CD1c-positive myeloid dendritic cell (primary cell): ENCODE results near the gene MARCHF2.
A peak's percentile ranks its signal among the peaks of the same experiment; 100 is the strongest.
"Not testable (repeated sequence)": the region's sequence is repeated elsewhere in the genome, so short reads cannot be mapped to it uniquely, and the experiment has no call there.

Experiments
- DNase-seq: peaks from one replicate; pipeline ENCODE4 v3.0.0-alpha.2; 2016; ENCODE audit errors: extremely low spot score

Gene MARCHF2, protein sequence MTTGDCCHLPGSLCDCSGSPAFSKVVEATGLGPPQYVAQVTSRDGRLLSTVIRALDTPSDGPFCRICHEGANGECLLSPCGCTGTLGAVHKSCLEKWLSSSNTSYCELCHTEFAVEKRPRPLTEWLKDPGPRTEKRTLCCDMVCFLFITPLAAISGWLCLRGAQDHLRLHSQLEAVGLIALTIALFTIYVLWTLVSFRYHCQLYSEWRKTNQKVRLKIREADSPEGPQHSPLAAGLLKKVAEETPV

DNA sequence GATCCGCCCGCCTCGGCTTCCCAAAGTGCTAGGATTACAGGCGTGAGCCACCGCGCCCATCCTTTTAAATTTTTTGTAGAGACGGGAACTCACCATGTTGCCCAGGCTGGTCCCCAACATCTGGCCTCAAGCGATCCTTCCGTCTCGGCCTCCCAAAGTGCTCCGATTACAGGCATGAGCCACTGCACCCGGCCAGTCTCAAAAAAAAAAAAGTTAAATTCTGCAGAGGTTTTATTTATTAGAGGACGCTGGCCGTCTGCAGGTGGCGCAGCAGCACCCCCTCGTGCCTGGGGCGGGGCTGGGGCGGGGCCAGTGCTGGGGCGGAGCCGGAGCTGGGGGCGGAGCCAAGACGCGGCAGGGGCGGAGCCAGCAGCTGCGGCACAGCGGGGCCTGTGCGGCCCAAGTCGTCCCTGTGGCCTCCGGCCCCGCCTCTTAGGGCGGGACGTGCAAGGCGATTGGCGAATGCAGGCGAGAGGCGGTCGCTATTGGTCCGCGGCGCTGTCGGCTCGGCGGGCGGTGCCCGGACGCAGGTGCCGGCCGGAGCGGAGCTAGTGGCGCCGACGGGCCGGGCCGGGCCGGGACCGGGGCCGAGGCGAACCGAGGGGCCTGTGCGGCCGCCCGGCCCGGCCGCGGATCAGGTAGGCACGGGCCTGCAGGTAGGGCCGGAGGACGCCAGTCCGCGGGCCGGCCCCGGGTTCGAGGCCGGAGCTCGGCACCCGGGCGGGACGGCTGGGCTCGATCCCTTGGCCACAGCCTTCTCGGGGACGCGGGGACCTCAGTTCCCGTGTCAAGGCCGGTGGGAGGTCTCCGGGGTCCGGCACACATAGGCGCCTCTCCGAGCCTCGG, at the start of gene MARCHF2:
MARCHF2 (plus strand) TSS at position 523 of the 846 bp plus-strand sequence. CDS start 8,536 bp downstream, outside the sequence.
- DNase-seq = peak; percentile 99

DNA sequence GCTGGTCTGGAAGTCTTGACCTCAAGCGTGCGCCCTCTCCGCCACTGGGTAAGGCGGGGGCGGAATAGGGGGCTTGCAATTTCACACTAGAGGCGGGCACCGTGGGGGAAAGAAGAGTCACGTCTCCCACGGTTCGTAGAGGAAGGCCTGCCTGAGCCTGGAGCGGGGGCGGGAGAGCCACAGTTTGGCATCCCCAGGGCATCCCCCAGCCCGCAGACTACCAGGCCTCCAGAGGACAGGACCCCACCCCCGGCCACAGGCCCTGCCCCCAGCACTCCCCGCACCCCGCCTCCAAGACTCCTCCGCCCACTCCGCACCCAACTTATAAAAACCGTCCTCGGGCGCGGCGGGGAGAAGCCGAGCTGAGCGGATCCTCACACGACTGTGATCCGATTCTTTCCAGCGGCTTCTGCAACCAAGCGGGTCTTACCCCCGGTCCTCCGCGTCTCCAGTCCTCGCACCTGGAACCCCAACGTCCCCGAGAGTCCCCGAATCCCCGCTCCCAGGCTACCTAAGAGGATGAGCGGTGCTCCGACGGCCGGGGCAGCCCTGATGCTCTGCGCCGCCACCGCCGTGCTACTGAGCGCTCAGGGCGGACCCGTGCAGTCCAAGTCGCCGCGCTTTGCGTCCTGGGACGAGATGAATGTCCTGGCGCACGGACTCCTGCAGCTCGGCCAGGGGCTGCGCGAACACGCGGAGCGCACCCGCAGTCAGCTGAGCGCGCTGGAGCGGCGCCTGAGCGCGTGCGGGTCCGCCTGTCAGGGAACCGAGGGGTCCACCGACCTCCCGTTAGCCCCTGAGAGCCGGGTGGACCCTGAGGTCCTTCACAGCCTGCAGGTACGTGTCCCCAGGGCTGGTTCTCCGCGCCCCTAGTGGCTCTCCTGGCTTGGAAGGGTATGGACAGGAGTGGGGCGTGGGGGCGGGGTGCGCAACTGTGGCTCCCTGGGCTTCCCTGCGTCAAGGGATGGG, 49.0 kb upstream of the MARCHF2 start, which contains the start of gene ANGPTL4:
ANGPTL4 (plus strand) TSS at position 353 of the 969 bp plus-strand sequence; CDS start at position 520, 167 bp downstream.
- peak; percentile 47 for DNase-seq

DNA sequence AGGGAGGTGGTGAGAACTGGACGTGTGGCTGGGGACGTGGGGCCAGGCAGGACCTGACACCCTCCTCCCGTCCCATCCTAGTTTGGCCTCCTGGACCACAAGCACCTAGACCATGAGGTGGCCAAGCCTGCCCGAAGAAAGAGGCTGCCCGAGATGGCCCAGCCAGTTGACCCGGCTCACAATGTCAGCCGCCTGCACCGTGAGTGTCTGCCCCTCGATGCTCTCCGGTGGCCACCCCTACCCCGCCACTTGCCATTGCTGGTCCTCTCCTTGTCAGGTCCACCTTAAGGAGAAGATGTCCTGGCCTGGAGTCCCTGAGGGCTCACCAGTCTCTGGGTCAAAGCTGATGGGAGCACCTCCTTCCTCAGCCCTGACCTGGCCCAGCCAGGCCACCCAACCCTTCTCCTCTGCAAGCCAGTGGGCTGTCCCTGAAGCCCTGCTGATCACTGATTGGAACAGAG, 47.0 kb upstream of the MARCHF2 start:
- no peak for DNase-seq

DNA sequence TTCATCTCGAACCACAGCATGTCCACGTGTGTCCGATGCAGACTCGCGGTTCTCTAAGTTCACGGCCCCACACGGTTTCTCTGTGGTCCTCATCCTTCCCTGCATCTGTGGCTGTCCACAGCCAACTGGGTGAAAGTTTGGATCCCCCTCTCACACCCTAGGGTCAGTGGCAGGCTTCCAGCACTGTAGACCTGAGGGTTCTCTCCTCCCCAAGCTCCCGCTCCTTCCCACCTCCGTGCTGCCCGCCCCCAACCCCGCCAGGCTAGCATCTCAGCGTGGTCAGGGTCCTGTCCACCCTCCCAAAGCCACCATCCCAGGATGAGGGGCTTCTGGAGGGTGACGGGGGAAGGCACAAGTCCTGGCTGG, 46.2 kb upstream of the MARCHF2 start:
- no peak for DNase-seq

DNA sequence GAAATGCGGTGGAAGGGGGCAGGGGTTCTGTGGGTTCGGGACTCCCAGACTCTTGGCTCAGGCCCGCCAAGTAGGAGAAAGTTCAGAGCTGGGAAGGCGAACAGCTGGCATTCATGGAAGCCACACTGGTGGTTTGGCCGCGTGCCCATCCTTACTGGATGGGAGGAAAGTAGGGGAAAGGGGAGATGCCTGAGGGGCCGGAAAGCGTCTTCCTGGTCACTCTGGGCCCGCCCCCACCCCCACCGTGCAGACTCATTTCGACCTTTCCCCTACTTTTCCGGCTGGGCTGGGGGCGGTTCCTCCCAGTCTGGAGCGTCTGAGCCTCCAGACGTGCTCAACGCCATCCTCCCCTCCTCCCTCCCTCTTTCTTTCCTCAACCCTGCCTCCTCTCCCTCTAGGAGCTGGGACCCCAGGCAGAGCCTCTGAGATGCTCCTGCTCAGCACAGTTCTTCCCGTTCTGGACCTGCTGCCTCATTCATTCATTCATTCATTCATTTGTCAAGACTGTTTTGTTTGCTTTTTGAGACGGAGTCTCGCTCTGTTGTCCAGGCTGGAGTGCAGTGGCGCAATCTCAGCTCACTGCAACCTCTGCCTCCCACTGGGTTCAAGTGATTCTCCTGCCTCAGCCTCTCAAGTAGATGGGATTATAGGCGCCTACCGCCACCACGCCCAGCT, 45.6 kb upstream of the MARCHF2 start:
- DNase-seq = peak; percentile 39

DNA sequence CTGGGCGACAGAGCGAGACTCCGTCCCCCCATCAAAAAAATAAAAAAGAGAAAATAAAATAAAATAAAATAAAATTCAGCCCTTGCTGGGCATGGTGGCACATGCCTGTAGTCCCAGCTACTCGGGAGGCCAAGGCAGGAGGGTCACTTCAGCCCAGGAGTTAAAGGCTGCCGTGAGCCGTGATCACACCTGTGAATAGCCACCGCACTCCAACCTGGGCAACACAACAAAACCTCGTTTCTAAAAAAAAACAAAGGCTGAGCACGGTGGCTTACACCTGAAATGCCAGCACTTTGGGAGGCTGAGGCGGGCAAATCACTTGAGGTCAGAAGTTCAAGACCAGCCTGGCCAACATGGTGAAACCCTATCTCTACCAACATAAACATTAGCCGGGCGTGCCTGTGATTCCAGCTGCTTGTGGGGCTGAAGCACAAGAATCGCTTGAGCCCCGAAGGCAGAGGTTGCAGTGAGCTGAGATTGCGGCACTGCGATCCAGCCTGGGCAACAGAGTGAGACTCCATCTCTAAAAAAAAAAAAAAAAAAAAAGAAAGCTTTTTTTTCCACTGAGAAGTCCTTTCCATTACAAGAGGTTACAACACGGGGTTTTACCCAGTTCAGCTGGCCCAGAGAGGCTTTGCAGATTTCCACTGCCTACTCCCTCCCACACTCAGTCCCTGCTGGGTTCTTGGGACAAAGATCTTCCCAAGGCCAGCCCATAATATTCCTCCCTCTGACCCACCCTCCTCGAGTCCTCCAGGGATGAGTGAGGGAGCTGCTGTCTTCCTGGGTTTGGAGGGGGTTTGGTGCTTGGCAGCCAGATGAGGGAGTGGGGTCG, 42.7 kb upstream of the MARCHF2 start:
- no peak for DNase-seq

DNA sequence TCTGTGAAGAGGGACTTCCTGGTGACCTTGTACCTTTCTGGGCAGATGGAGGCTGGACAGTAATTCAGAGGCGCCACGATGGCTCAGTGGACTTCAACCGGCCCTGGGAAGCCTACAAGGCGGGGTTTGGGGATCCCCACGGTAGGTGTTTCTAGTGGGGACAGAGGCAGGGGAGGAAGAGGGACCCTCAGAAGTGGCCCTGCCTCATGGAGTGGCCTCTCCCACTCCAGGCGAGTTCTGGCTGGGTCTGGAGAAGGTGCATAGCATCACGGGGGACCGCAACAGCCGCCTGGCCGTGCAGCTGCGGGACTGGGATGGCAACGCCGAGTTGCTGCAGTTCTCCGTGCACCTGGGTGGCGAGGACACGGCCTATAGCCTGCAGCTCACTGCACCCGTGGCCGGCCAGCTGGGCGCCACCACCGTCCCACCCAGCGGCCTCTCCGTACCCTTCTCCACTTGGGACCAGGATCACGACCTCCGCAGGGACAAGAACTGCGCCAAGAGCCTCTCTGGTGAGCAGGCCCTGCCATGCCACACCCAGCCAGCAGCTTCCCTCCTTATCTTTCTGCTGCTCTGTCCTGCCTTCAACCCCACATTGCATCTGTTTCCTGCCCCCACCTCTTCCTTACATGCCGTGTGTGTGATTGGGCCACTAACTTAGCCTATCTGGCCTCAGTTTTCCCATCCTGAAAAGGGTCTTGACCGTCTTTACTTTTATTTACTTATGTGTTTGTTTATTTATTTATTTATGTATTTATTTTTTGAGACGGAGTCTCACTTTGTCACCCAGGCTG, 41.9 kb upstream of the MARCHF2 start:
- DNase-seq = no peak

DNA sequence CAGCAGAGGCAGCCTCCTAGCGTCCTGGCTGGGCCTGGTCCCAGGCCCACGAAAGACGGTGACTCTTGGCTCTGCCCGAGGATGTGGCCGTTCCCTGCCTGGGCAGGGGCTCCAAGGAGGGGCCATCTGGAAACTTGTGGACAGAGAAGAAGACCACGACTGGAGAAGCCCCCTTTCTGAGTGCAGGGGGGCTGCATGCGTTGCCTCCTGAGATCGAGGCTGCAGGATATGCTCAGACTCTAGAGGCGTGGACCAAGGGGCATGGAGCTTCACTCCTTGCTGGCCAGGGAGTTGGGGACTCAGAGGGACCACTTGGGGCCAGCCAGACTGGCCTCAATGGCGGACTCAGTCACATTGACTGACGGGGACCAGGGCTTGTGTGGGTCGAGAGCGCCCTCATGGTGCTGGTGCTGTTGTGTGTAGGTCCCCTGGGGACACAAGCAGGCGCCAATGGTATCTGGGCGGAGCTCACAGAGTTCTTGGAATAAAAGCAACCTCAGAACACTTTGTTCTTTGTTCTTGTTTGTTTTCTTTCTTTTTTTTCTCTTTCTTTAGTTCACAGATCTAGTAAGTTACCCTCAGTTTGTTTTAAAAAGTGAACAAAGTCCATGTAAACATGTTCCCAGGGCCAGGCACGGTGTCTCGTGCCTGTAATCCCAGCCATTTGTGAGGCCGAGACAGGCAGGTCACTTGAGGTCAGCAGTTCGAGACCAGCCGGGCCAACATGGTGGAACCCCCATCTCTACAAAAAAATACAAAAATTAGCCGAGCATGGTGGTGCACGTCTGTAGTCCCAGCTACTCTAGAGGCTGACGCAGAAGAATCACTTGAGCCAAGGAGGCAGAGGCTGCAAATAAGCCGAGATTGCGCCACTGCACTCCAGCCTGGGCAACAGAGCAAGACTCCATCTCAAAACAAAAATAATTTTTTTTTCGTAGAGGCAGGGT, 39.0 kb upstream of the MARCHF2 start:
- no peak for DNase-seq

DNA sequence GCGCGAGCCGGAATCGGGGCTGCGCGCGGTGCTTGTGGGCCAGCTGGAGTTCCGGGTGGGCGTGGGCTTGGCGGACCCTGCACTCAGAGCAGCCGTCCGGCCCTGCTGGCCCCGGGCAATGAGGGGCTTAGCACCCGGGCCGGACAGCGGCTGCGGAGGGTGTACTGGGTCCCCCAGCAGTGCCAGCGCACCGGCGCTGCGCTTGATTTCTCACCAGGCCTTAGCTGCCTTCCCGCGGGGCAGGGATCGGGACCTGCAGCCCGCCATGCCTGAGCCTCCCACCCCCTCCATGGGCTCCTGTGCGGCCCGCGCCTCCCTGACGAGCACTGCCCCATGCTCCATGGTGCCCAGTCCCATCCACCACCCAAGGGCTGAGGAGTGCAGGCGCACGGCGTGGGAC, 37.3 kb upstream of the MARCHF2 start:
- DNase-seq = not testable (repeated sequence)

DNA sequence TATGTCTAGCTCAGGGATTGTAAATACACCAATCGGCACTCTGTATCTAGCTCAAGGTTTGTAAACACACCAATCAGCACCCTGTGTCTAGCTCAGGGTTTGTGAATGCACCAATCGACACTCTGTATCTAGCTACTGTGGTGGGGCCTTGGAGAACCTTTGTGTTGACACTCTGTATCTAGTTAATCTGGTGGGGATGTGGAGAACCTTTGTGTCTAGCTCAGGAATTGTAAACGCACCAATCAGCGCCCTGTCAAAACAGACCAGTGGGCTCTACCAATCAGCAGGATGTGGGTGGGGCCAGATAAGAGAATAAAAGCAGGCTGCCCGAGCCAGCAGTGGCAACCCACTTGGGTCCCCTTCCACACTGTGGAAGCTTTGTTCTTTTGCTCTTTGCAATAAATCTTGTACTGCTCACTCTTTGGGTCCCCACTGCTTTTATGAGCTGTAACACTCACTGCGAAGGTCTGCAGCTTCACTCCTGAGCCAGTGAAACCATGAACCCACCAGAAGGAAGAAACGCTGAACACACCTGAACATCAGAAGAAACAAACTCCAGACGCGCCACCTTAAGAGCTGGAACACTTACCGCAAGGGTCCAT, 36.6 kb upstream of the MARCHF2 start:
- not testable (repeated sequence) for DNase-seq

DNA sequence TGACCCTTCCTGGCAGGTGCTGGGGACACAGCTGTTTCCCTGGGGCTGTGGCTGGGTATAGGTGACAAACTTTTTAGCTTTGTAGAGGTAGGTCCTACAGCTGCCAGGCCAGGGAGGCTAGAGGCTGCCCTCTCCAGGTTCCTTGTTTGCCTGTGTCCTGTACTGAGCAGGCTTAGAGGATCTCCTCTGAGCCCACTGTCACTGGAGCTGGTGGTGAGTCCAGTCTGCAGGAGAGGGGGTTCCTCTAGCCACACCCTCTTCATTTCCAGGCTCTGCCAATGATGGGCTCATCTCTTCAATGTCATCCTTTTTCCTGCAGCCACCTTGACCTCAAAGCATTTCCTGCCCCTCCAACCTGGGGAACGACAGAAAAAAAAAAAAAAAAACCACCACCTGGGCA, 35.5 kb upstream of the MARCHF2 start:
- DNase-seq = no peak

DNA sequence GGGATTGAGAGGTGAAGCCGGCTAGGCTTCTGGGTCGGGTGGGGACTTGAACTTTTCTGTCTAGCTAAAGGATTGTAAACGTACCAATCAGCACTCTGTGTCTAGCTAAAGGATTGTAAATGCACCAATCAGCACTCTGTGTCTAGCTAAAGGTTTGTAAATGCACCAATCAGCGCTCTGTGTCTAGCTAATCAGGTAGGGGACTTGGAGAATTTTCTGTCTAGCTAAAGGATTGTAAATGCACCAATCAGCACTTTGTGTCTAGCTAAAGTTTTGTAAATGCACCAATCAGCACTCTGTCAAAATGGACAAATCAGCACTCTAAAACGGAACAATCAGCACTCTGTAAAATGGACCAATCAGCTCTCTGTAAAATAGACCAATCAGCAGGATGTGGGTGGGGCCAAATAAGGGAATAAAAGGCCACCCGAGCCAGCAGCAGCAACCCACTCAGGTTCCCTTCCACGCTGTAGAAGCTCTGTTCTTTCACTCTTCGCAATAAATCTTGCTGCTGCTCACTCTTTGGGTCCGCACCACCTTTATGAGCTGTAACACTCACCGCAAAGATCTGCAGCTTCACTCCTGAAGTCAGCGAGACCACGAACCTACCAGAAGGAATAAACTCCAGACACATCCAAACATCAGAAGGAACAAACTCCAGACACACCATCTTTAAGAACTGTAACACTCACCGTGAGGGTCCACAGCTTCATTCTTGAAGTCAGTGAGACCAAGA, 33.8 kb upstream of the MARCHF2 start:
- DNase-seq = not testable (repeated sequence)

DNA sequence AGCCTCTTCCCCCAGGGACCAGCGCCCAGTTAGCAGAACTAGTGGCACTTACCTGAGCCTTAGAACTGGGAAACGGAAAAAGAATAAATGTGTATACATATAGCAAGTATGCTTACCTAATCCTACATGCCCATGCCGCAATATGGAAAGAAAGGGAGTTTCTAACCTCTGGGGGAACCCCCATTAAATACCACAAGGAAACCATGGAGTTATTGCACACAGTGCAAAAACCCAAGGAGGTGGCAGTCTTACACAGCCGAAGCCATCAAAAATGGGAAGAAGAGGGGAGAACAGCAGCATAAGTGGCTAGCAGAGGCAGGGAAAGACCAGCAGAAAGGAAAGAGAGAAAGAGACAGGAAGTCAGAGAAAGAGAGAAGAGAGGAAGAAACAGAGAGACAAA, 28.5 kb upstream of the MARCHF2 start:
- not testable (repeated sequence) for DNase-seq

DNA sequence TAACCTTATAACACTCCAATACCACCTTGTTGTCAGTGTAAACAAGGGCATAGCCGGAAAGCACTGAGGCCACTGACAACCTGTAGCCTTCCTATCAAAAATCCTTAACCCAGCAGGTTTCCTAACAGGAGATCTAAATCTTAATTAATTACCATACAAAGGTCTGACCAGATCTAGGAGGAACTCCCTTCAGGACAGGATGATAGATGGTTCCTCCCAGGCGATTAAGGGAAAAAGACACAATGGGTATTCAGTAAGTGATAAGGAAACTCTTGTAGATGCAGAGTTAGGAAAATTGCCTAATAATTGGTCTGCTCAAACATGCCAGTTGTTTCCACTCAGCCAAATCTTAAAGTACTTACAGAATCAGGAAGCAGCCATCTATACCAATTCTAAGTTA, 28.0 kb upstream of the MARCHF2 start:
- DNase-seq = not testable (repeated sequence)

DNA sequence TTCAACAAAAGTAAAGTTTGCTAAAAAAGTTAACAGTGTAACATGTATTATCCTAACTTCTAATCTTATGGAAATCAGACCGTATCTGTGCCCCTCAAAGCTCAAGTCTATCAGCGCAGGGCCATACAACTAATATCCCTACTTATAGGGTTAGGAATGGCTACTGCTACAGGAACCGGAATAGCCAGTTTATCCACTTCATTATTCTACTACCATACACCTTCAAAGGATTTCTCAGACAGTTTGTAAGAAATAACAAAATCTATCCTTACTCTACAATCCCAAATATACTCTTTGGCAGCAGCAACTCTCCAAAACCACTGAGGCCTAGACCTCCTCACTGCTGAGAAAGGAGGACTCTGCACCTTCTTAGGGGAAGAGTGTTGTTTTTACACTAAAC, 27.5 kb upstream of the MARCHF2 start:
- not testable (repeated sequence) for DNase-seq

DNA sequence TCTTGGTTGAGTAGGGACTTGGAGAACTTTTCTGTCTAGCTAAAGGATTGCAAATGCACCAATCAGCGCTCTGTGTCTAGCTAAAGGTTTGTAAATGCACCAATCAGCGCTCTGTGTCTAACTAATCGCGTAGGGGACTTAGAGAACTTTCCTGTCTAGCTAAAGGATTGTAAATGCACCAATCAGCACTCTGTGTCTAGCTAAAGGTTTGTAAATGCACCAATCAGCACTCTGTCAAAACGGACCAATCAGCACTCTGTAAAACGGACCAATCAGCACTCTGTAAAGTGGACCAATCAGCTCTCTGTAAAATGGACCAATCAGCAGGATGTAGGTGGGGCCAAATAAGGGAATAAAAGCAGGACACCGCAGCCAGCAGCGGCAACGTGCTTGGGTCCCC, 26.7 kb upstream of the MARCHF2 start:
- DNase-seq = not testable (repeated sequence)

DNA sequence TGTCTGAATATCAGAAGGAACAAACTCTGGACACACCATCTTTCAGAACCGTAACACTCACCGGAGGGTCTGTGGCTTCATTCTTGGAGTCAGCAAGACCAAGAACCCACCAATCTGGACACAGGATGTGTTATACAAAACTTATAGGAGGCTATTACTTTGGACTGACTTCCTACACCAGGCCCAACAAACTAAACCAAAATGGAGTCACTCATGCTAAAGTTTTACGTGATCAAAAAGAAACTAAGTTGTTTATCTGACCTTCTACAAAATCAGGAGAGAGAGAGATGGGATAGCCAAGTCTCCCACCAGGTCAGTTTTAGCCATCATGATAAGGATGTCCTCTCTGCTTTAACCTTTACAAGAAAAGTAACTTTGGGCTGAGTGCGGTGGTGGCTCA, 26.1 kb upstream of the MARCHF2 start:
- no peak for DNase-seq
